ENCODE measurements around the gene UBE2B. TPM values are rescaled to one million over a fixed set of nuclear protein-coding genes. Genes with fewer than 3 reads are reported as not detected.

UBE2B gene
- total and polyA plus RNA-seq, 12 donors = 98.9 to 260 (median 223) TPM

DNA sequence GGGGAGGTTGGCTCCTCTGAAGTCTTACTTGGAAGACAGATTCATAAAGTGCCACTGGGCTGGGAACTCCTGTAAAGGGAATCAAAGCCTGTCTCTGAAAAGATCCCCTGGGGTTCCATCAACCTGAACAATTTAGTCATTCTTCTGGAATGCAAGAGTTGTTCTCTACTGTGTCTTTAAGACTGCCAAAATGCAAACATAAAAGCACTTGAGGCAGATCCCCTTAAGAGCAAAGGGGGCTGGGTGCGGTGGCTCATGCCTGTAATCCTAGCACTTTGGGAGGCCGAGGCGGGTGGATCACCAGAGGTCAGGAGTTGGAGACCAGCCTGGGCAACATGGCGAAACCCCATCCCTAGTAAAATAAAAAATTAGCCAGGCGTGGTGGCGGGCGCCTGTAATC lies 23.6 kb downstream of the UBE2B start:
- no peak overlapping the region for H3K4me3 ChIP-seq
- no peaks in the 10 kb centered on the region for H3K9me3 ChIP-seq
- WGBS, 2 donors = 91 to 97% methylated on average over 7 of the region's 7 CpGs
- H3K36me3 ChIP-seq = peaks cover 0 to 99% (median 73%) of the 10 kb centered on the region in 9 donors
- no peaks in the 10 kb centered on the region for H3K27me3 ChIP-seq
- no peak overlapping the region for H3K27ac ChIP-seq
- no peak for DNase-seq
- no peak for ATAC-seq
- TF ChIP-seq, protein P1, sequence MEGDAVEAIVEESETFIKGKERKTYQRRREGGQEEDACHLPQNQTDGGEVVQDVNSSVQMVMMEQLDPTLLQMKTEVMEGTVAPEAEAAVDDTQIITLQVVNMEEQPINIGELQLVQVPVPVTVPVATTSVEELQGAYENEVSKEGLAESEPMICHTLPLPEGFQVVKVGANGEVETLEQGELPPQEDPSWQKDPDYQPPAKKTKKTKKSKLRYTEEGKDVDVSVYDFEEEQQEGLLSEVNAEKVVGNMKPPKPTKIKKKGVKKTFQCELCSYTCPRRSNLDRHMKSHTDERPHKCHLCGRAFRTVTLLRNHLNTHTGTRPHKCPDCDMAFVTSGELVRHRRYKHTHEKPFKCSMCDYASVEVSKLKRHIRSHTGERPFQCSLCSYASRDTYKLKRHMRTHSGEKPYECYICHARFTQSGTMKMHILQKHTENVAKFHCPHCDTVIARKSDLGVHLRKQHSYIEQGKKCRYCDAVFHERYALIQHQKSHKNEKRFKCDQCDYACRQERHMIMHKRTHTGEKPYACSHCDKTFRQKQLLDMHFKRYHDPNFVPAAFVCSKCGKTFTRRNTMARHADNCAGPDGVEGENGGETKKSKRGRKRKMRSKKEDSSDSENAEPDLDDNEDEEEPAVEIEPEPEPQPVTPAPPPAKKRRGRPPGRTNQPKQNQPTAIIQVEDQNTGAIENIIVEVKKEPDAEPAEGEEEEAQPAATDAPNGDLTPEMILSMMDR (IDR thresholded peaks at IDR 0.05) = no peak
- peaks cover 0 to 8% (median 0%) of the 10 kb centered on the region in 9 donors for H3K4me1 ChIP-seq
- intact Hi-C loops (cut with DNase I) = loop anchor here in 1 of 10 donors (10.0 kb wide), 1 partner anchor 90 kb away; no protein-coding TSS in a partner anchor

GRCh38 chr5:134396274-134396673 lies 24.9 kb downstream of the UBE2B start:
- H3K4me3 ChIP-seq = no peak overlapping the region
- H3K36me3 ChIP-seq = peaks cover 0 to 95% (median 59%) of the 10 kb centered on the region in 9 donors
- WGBS, 2 donors = 84 to 88% methylated on average over 4 of the region's 4 CpGs
- H3K27me3 ChIP-seq = no peaks in the 10 kb centered on the region
- H3K9me3 ChIP-seq = no peaks in the 10 kb centered on the region
- DNase-seq = no peak
- TF ChIP-seq, protein P1 (IDR thresholded peaks at IDR 0.05) = no peak
- H3K27ac ChIP-seq = no peak overlapping the region
- H3K4me1 ChIP-seq = peaks cover 0 to 8% (median 0%) of the 10 kb centered on the region in 9 donors
- ATAC-seq = no peak
- intact Hi-C loops (cut with DNase I) = loop anchor here in 1 of 10 donors (10.0 kb wide), 1 partner anchor 91 kb away; no protein-coding TSS in a partner anchor

- 88 to 91% methylated on average over 2 of the region's 2 CpGs for WGBS, 2 donors
- ATAC-seq = peak in 4 of 8 donors; percentile 18 to 43 (median 35)
- intact Hi-C loops (cut with DNase I) = loop anchor here in 1 of 10 donors (10.0 kb wide), 1 partner anchor 92 kb away; no protein-coding TSS in a partner anchor
Observed at GRCh38 chr5:134397196-134397595, 25.8 kb downstream of the UBE2B start.

GRCh38 chr5:134398609-134399155 lies 27.3 kb downstream of the UBE2B start:
- peaks cover 0 to 90% (median 43%) of the 10 kb centered on the region in 9 donors for H3K36me3 ChIP-seq
- DNase-seq (no peak), ATAC-seq (peak in 7 of 8 donors; percentile 54 to 77 (median 61))
- H3K4me3 ChIP-seq = no peak overlapping the region
- H3K27ac ChIP-seq = no peak overlapping the region
- intact Hi-C loops (cut with DNase I) = loop anchor here in 1 of 10 donors (10.0 kb wide), 1 partner anchor 94 kb away; no protein-coding TSS in a partner anchor
- peaks cover 0 to 8% (median 0%) of the 10 kb centered on the region in 9 donors for H3K4me1 ChIP-seq
- H3K9me3 ChIP-seq = no peaks in the 10 kb centered on the region
- 65 to 70% methylated on average over 2 of the region's 2 CpGs for WGBS, 2 donors
- no peaks in the 10 kb centered on the region for H3K27me3 ChIP-seq
- TF ChIP-seq, protein P1 (IDR thresholded peaks at IDR 0.05) = no peak

More at GRCh38 chr5:134397196-134397595, 25.8 kb downstream of the UBE2B start:
- H3K27ac ChIP-seq = no peak overlapping the region
- TF ChIP-seq, protein P1 (IDR thresholded peaks at IDR 0.05) = no peak
- no peak overlapping the region for H3K4me3 ChIP-seq
- peaks cover 0 to 95% (median 54%) of the 10 kb centered on the region in 9 donors for H3K36me3 ChIP-seq
- no peak for DNase-seq
- no peaks in the 10 kb centered on the region for H3K9me3 ChIP-seq
- H3K27me3 ChIP-seq = no peaks in the 10 kb centered on the region
- peaks cover 0 to 8% (median 0%) of the 10 kb centered on the region in 9 donors for H3K4me1 ChIP-seq
